PFSK-1 (cell line): ENCODE data around the gene ZMAT5.

Experiments
- FOXP2 ChIP-seq: optimal IDR thresholded peaks from 2 replicates; pipeline ENCODE3; 2011; ENCODE audit warnings: borderline replicate concordance, control low read depth, inconsistent platforms; ENCODE audit not compliant: insufficient read depth; ENCODE audit errors: extremely low read length, extremely low read depth
- POLR2AphosphoS5 ChIP-seq: IDR thresholded peaks from 2 replicates; pipeline ENCODE4 v1.6.1; 2012; ENCODE audit warnings: low read depth, mild to moderate bottlenecking, control low read depth, low read length, moderate library complexity
- SIN3A ChIP-seq: IDR thresholded peaks from 2 replicates; pipeline ENCODE4 v1.6.1; 2012; ENCODE audit warnings: mild to moderate bottlenecking, low read length, moderate library complexity, borderline replicate concordance; ENCODE audit not compliant: insufficient read depth
- TAF1 ChIP-seq: IDR thresholded peaks from 2 replicates; pipeline ENCODE4 v1.6.1; 2012; ENCODE audit warnings: low read length, control low read depth, borderline replicate concordance; ENCODE audit not compliant: insufficient read depth
- TF ChIP-seq, protein P1 (sequence below), 2 experiments: IDR thresholded peaks; 2 replicates each; pipeline versions ENCODE4 v1.6.1 to v1.8.0; 2011 to 2012; ENCODE audit warnings: low read depth in 2 of 2, low read length in 2 of 2, control low read depth in 1 of 2, inconsistent platforms in 1 of 2, mild to moderate bottlenecking in 1 of 2, moderate library complexity in 1 of 2; ENCODE audit not compliant: insufficient read depth in 1 of 2

DNA sequence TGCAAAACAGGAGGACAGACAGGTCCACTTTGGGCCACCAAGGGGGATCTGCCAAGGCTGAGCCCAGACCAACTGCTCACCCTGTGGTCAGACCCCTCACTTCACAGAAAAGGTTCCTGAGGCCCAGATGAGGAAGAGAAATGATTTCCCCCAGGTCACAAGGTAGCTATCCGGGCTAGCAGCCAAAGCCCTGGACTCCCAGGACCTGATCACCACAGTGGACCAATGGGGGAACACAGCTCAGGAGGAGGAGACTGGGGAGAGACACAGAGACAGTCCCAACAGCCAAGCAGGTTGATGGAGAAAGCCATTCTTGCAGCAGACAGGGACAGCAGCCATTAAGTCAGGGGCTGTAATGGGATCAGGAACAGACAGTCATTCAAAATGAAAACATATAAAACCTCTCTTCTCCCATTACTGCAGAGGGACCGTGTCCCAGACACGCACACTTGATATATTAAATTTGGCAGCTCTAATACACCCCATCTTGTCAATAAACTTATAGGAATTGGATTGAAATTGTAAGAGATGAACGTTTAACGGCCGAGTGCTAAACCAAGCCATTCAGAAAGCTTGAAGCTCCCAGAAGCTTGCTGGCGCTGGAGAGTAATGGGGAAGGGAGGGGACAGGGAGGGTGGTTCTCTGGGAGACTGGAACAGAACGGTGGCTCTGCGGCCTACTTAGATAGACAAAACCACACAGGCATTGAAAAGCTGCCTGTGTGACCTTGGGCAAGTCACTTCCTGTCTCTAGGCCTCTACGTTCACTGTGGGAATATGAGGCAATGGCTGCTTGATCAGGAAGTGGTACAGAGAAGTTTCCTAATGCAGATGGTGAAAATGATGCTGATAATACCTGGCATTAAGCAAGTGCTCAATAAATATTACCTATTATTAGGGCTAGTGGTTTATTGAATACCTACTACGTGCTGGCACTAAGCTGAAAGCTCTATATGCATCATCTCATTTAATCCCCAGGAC lies 16.0 kb downstream of the ZMAT5 start:
- TF ChIP-seq TAF1: no peak
- no peak for TF ChIP-seq POLR2AphosphoS5
- TF ChIP-seq, protein P1, sequence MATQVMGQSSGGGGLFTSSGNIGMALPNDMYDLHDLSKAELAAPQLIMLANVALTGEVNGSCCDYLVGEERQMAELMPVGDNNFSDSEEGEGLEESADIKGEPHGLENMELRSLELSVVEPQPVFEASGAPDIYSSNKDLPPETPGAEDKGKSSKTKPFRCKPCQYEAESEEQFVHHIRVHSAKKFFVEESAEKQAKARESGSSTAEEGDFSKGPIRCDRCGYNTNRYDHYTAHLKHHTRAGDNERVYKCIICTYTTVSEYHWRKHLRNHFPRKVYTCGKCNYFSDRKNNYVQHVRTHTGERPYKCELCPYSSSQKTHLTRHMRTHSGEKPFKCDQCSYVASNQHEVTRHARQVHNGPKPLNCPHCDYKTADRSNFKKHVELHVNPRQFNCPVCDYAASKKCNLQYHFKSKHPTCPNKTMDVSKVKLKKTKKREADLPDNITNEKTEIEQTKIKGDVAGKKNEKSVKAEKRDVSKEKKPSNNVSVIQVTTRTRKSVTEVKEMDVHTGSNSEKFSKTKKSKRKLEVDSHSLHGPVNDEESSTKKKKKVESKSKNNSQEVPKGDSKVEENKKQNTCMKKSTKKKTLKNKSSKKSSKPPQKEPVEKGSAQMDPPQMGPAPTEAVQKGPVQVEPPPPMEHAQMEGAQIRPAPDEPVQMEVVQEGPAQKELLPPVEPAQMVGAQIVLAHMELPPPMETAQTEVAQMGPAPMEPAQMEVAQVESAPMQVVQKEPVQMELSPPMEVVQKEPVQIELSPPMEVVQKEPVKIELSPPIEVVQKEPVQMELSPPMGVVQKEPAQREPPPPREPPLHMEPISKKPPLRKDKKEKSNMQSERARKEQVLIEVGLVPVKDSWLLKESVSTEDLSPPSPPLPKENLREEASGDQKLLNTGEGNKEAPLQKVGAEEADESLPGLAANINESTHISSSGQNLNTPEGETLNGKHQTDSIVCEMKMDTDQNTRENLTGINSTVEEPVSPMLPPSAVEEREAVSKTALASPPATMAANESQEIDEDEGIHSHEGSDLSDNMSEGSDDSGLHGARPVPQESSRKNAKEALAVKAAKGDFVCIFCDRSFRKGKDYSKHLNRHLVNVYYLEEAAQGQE (IDR thresholded peaks at IDR 0.05; ENCODE audit: insufficient read depth in 1 of 2, low read depth in 2 of 2, low read length in 2 of 2): no peak
- TF ChIP-seq SIN3A: no peak
- no peak for TF ChIP-seq FOXP2
